Epithelial cell of proximal tubule (primary cell): ENCODE data around the gene CAMK2D. TPM values are rescaled to one million over a fixed set of nuclear protein-coding genes. Genes with fewer than 3 reads are reported as not detected.

ENCODE experiments used
- DNase-seq: peaks from one replicate; pipeline ENCODE4 v3.0.0-alpha.2; 2011; ENCODE audit warnings: low read depth
- H3K4me3 ChIP-seq: 2 replicates; pipeline ENCODE4 v1.5.1; 2011; ENCODE audit warnings: low read depth, mild to moderate bottlenecking, low read length
- CTCF ChIP-seq: conservative IDR thresholded peaks from 2 replicates; pipeline ENCODE4 v1.5.1; 2012; ENCODE audit warnings: low read depth, mild to moderate bottlenecking, low read length
- total RNA-seq: library from RNA; depleted of rRNA; stranded (reverse); fragments of >200 nt; gene quantifications from 2 replicates; pipeline ENCODE4 v1.2.3, GENCODE V29; 2015

The CAMK2D gene
- total RNA-seq, 1 donor from 2014 or later = 42.2 TPM

GRCh38 chr4:113445286-113445685, 316.3 kb downstream of the CAMK2D start:
- peak; percentile 61 for DNase-seq
- TF ChIP-seq CTCF = no peak
- no peak overlapping the region for H3K4me3 ChIP-seq

GRCh38 chr4:113444386-113444785, 317.2 kb downstream of the CAMK2D start:
- no peak for DNase-seq
- no peak for TF ChIP-seq CTCF
- H3K4me3 ChIP-seq = no peak overlapping the region

DNA sequence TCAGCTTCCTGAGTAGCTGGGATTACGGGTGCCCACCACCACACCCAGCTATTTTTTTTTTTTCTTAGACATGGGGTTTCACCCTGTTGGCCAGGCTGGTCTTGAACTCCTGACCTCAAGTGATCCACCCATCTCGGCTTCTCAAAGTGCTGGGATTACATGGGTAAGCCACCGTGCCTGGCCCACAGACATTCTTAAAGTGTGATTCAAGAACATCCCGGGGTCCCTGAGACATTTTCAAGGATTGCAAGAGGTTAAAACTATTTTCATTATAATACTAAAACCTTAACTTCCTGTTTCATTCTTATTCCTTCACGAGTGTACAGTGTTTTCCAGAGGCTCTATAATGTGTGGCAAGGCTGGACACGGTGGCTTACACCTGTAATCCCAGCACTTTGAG, 318.7 kb downstream of the CAMK2D start:
- no peak overlapping the region for H3K4me3 ChIP-seq
- TF ChIP-seq CTCF = no peak
- DNase-seq = no peak

- no peak for TF ChIP-seq CTCF
- DNase-seq = no peak
- no peak overlapping the region for H3K4me3 ChIP-seq
Observed at GRCh38 chr4:113440371-113440770, 321.2 kb downstream of the CAMK2D start.

- TF ChIP-seq CTCF = no peak
- no peak for DNase-seq
- H3K4me3 ChIP-seq = no peak overlapping the region
Observed at GRCh38 chr4:113438596-113438995, 322.9 kb downstream of the CAMK2D start.

- TF ChIP-seq CTCF = no peak
- H3K4me3 ChIP-seq = no peak overlapping the region
- no peak for DNase-seq
Observed at GRCh38 chr4:113437129-113437528, 324.4 kb downstream of the CAMK2D start.

DNA sequence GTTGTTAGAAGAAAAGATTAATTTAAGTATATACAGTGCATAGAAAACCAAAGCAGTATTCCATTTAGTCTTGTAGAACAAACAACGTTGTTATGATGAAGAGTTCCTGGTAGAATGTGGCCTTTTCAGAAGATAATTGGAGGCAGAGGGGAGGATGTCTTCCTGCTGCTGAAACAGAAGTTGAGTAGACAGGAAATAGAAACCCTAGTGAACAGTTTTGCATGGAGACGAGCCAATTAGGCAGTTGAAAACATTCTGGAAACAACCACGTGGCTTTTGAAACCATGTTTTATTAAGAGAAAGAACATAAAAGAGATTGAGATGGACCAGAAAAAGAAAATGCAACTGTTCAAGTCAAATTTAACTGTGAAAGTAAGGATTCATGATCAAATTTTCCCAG, 325.2 kb downstream of the CAMK2D start:
- DNase-seq = no peak
- no peak for TF ChIP-seq CTCF
- H3K4me3 ChIP-seq = no peak overlapping the region
